ENCODE data around the gene SPA17. TPM values are rescaled to one million over a fixed set of nuclear protein-coding genes. Genes with fewer than 3 reads are reported as not detected.

The SPA17 gene
- total RNA-seq, 1 donor from 2014 or later: 28.1 TPM

GRCh38 chr11:124672536-124673215, 1.0 kb upstream of the SPA17 start:
- H3K4me3 ChIP-seq (ENCODE audit: low read depth, low read length): peak overlapping the region; percentile 85
- TF ChIP-seq CTCF (conservative IDR thresholded peaks at IDR 0.05; ENCODE audit: low read depth, low read length): no peak
- DNase-seq (ENCODE audit: low read depth): no peak

GRCh38 chr11:124674168-124674517, 439 bp downstream of the SPA17 start:
- no peak for DNase-seq (ENCODE audit: low read depth)
- H3K4me3 ChIP-seq (ENCODE audit: low read depth, low read length): peak overlapping the region; percentile 85
- no peak for TF ChIP-seq CTCF (conservative IDR thresholded peaks at IDR 0.05; ENCODE audit: low read depth, low read length)

GRCh38 chr11:124674571-124674970, 867 bp downstream of the SPA17 start:
- peak overlapping the region; percentile 85 for H3K4me3 ChIP-seq (ENCODE audit: low read depth, low read length)
- no peak for DNase-seq (ENCODE audit: low read depth)
- TF ChIP-seq CTCF (conservative IDR thresholded peaks at IDR 0.05; ENCODE audit: low read depth, low read length): no peak

GRCh38 chr11:124676386-124676785, 2.7 kb downstream of the SPA17 start:
- H3K4me3 ChIP-seq (ENCODE audit: low read depth, low read length): no peak overlapping the region
- no peak for DNase-seq (ENCODE audit: low read depth)
- no peak for TF ChIP-seq CTCF (conservative IDR thresholded peaks at IDR 0.05; ENCODE audit: low read depth, low read length)

GRCh38 chr11:124678416-124678815, 4.7 kb downstream of the SPA17 start:
- H3K4me3 ChIP-seq (ENCODE audit: low read depth, low read length): no peak overlapping the region
- DNase-seq (ENCODE audit: low read depth): no peak
- no peak for TF ChIP-seq CTCF (conservative IDR thresholded peaks at IDR 0.05; ENCODE audit: low read depth, low read length)

- no peak for DNase-seq (ENCODE audit: low read depth)
- TF ChIP-seq CTCF (conservative IDR thresholded peaks at IDR 0.05; ENCODE audit: low read depth, low read length): no peak
- H3K4me3 ChIP-seq (ENCODE audit: low read depth, low read length): no peak overlapping the region
Observed at GRCh38 chr11:124681421-124681820, 7.7 kb downstream of the SPA17 start.

- DNase-seq (ENCODE audit: low read depth): no peak
- no peak for TF ChIP-seq CTCF (conservative IDR thresholded peaks at IDR 0.05; ENCODE audit: low read depth, low read length)
- H3K4me3 ChIP-seq (ENCODE audit: low read depth, low read length): no peak overlapping the region
Observed at GRCh38 chr11:124682443-124682842, 8.7 kb downstream of the SPA17 start.

All from epithelial cell of proximal tubule (primary cell).